NCI-H345 treated with DMSO at 0.1 percent for 48 hours (cell line): ENCODE data around the gene TTL.

ENCODE experiments used
- DNase-seq: peaks from one replicate; lab custom pipeline; 2025; ENCODE audit not compliant: unreplicated experiment; lab: John Stamatoyannopoulos, UW

TTL gene

DNA sequence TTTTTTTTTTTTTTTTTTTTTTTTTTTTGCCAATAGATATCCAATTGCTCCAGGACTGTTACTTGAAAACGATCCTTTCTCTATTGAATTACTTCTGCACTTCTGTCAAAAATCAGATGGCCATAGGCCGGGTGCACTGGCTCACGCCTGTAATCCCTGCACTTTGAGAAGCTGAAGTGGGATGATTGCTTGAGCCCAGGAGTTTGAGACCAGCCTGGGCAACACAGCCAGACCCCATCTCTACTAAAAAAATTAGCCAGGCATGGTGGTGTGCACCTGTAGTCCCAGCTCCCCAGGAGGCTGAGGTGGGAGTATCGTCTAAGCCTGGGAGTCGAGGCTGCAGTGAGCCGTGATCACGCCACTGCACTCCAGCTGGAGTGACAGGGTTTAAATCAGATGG lies 98.1 kb downstream of the TTL start:
- no peak for DNase-seq

DNA sequence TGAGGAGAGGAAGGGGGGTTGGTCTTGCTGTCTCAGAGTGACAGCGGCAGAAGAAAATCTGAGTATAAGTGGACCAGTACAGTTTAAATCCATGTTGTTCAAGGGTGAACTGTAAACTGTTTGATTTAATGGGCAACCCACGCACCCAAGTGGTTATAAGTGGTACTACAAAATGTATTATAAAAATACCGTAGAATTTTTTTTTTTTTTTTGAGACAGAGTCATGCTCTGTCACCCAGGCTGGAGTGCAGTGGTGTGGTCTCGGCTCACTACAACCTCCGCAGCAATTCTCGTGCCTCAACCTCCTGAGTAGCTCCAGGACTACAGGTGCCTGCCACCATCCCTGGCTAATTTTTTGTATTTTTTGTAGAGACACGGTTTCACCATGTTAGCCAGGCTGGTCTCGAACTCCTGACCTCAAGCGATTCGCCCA lies 100.4 kb downstream of the TTL start:
- peak; percentile 18 for DNase-seq

- DNase-seq = no peak
Measured at GRCh38 chr2:112583497-112584133, 101.7 kb downstream of the TTL start.

DNA sequence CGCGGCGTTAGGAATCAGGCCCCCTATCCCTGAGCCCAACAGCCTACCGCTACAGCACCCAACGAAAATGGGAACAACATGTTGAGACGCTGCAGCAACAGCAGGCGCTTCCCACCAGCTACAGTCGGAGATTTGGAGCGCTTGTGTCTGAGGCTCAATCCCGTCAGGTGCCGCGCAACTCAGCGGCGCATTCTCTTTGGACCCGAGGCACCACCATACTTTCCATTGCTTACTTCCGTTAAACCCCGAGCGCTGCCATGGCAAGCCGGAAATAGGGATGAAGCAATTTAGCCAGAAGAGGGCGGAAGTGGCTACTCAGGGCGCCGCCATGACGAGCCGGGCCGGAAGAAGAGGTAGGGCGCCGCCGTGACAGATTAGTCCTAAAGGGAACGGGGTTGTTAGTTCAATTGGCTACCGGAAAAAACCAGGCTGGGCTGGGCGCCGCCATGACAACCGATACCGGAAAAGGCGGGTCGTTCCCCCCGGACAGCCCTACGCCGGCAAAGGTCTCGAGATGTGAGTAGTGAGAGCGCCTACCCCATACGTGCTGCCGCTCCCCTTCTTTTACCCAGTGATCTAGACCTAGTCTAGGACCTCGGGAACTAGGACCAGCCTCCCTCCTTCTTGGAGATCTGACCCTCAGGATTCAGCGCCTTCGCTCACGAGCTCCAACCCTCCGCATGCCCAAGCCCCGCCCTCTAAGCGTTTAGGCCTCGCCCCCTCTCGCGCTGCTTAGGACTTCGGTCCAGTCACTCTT lies 102.4 kb downstream of the TTL start, which contains the start of gene CHCHD5:
Gene CHCHD5 (plus strand): TSS at position 476 of the 757 bp plus-strand sequence. CDS start 39 bp downstream, at position 515.
- peak; percentile 81 for DNase-seq

DNA sequence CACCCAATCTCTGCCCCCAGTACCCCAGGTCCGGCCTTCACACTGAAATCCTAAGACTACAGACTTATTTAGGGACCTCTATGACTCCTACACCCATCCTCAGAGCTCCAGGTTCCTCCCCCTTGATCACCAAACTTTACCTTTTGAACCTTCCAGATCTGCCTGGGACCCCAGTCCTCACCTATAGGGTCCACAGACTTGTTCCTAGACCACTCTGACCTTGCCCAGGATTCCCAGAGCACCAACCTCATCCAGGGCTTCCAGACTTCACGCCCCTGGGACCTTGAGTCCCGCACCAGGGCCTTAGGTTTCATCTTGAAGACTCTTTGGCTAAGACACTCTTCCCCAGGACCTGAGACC lies 102.9 kb downstream of the TTL start:
- DNase-seq = no peak

- DNase-seq = no peak
Measured at GRCh38 chr2:112585400-112585799, 103.4 kb downstream of the TTL start.

- no peak for DNase-seq
Measured at GRCh38 chr2:112585873-112586464, 104.0 kb downstream of the TTL start.

GRCh38 chr2:112588611-112589045 lies 106.7 kb downstream of the TTL start:
- DNase-seq = peak; percentile 51
